ENCODE results near the gene PERM1.

DNA sequence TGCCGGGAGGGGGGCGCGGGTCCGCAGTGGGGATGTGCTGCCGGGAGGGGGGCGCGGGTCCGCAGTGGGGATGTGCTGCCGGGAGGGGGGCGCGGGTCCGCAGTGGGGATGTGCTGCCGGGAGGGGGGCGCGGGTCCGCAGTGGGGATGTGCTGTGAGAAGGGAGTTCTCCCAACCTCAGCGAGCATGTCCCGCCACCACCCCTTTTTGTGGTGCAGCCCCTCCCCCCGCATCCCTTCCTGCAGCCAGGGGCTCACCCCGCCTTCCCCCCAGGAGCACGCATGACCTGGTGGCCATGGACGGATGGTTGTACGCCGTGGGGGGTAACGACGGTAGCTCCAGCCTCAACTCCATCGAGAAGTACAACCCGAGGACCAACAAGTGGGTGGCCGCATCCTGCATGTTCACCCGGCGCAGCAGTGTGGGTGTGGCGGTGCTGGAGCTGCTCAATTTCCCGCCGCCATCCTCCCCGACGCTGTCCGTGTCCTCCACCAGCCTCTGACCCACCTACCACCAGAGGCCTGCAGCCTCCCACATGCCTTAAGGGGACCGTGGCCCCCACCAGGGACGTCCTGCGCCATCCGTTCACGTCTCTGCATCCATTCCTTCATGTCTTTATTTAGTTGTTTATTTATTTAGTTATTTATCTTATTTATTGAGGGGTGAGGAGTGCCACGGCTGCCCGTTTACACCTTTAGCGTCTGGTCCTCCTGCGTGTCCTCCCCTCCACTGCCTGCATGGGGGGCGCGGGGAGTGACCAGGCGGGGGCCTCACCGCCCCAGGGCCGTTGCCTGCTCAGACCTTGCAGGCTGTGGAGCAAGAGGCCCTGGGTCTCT, 17.0 kb downstream of the PERM1 start:
- TF ChIP-seq POLR2A (IDR thresholded peaks at IDR 0.05) (no peak), CTCF (IDR thresholded peaks at IDR 0.05) (no peak)

All from Peyer's patch (tissue), 4 donors.